Activated CD4-positive, alpha-beta memory T cell treated with anti-CD3 and anti-CD28 coated beads for 36 hours (primary cell): ENCODE measurements around the gene RMI1. TPM values are rescaled to one million over a fixed set of nuclear protein-coding genes. Genes with fewer than 3 reads are reported as not detected.
A peak's percentile ranks its signal among the peaks of the same experiment; 100 is the strongest.

Experiments used
- CTCF ChIA-PET: fragments of 350-600 bp; sonication (Branson Sonifier 250); formaldehyde crosslinking; loops from one replicate; lab custom pipeline; 2021; ENCODE audit warnings: antibody characterized with exemption, inconsistent platforms; lab: Charles Lee
- POLR2A ChIA-PET: fragments of 350-600 bp; sonication (Branson Sonifier 250); formaldehyde crosslinking; loops from one replicate; lab custom pipeline; 2021; ENCODE audit warnings: antibody characterized with exemption; lab: Charles Lee
- DNase-seq: peaks from one replicate; pipeline ENCODE4 v3.0.0-alpha.2; 2020
- H3K27ac Mint-ChIP-seq: one replicate; pipeline ENCODE4 v1.8.0; 2021; ENCODE audit warnings: mixed read lengths
- H3K27me3 Mint-ChIP-seq: one replicate; pipeline ENCODE4 v1.8.0; 2021; ENCODE audit warnings: mixed read lengths
- H3K36me3 Mint-ChIP-seq: one replicate; pipeline ENCODE4 v1.8.0; 2021; ENCODE audit warnings: mixed read lengths
- H3K4me1 Mint-ChIP-seq: one replicate; pipeline ENCODE4 v1.8.0; 2021; ENCODE audit warnings: low read depth, mixed read lengths
- H3K4me3 Mint-ChIP-seq: one replicate; pipeline ENCODE4 v1.8.0; 2021; ENCODE audit warnings: mild to moderate bottlenecking, mixed read lengths
- H3K9me3 Mint-ChIP-seq: one replicate; pipeline ENCODE4 v1.8.0; 2021; ENCODE audit warnings: mixed read lengths
- intact Hi-C: fragments of 100-400 bp; cut with micrococcal nuclease; formaldehyde crosslinking; loops from one replicate; pipeline ENCODE4 v1.15.1; 2023
- total RNA-seq, 2 experiments: library from RNA; stranded (reverse); gene quantifications; one replicate each; pipeline ENCODE4 v1.2.3, GENCODE V29; 2021

The RMI1 gene
- total RNA-seq, 2 experiments from 2014 or later: 20.3 to 22.6 TPM

DNA sequence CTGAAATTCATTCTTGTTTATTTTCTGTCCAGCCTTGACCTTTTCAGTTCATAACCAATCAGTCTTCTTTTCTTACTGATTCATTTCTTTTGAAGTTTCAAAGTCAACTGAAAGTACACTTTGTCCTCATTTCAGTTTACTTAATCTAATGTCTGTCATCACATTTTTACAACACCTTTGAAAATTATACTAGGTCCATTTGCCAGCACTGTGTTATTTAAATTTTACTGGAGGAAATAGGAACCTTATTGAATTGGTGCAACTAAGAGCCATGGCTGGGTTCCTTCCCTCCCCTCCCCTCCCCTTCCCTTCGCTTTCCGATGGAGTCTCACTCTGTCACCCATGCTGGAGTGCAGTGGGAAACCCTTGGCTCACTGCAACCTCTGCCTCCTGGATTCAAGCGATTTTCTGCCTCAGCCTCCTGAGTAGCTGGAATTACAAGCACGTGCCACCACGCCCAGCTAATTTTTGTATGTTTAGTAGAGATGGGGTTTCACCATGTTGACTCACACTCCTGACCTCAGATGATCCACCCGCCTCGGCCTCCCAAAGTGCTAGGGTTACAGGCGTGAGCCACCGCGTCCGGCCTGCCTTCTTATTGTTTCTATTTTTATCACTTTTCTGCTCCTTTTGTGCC lies 6.3 kb downstream of the RMI1 start:
- Mint-ChIP-seq H3K27me3 (no peaks in the 10 kb centered on the region), H3K4me3 (no peak overlapping the region), H3K36me3 (peaks cover 29% of the 10 kb centered on the region), H3K9me3 (no peaks in the 10 kb centered on the region), H3K27ac (no peak overlapping the region), H3K4me1 (peaks cover 27% of the 10 kb centered on the region)
- ChIA-PET POLR2A (no interaction called here), CTCF (no interaction called here)
- peak; percentile 40 for DNase-seq
- intact Hi-C loops: no loop called here

GRCh38 chr9:83987402-83987791 lies 6.8 kb downstream of the RMI1 start:
- no peak overlapping the region for H3K27ac Mint-ChIP-seq
- H3K4me3 Mint-ChIP-seq: no peak overlapping the region
- intact Hi-C loops: no loop called here
- H3K9me3 Mint-ChIP-seq: no peaks in the 10 kb centered on the region
- CTCF ChIA-PET: no interaction called here
- peaks cover 25% of the 10 kb centered on the region for H3K4me1 Mint-ChIP-seq
- peaks cover 29% of the 10 kb centered on the region for H3K36me3 Mint-ChIP-seq
- POLR2A ChIA-PET: no interaction called here
- no peak for DNase-seq
- H3K27me3 Mint-ChIP-seq: no peaks in the 10 kb centered on the region

GRCh38 chr9:83988411-83988810 lies 7.8 kb downstream of the RMI1 start:
- no peak overlapping the region for H3K27ac Mint-ChIP-seq
- POLR2A ChIA-PET: no interaction called here
- H3K9me3 Mint-ChIP-seq: no peaks in the 10 kb centered on the region
- no peaks in the 10 kb centered on the region for H3K27me3 Mint-ChIP-seq
- peaks cover 23% of the 10 kb centered on the region for H3K36me3 Mint-ChIP-seq
- peaks cover 15% of the 10 kb centered on the region for H3K4me1 Mint-ChIP-seq
- CTCF ChIA-PET: no interaction called here
- intact Hi-C loops: no loop called here
- DNase-seq: no peak
- no peak overlapping the region for H3K4me3 Mint-ChIP-seq

DNA sequence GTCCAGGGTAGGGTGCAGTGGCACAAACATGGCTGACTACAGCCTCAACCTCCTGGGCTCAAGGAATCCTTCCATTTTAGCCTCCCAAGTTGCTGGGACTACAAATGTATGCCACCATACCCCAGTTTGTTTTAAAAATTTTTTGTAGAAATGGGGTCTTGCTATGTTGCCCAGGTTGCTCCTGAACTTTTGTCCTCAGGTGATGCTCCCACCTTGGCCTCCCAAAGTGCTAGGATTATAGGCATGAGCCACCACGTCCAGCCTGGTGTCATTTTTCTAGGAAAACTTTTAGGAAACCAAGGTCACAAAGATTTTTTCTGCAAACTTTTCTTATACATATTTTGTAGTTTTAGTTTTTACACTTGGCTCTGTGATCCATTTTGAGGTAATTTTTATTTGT lies 10.8 kb downstream of the RMI1 start:
- no peak for DNase-seq
- Mint-ChIP-seq H3K36me3 (peaks cover 21% of the 10 kb centered on the region), H3K27ac (no peak overlapping the region), H3K4me1 (peaks cover 10% of the 10 kb centered on the region), H3K4me3 (no peak overlapping the region), H3K9me3 (no peaks in the 10 kb centered on the region), H3K27me3 (no peaks in the 10 kb centered on the region)
- intact Hi-C loops: no loop called here
- ChIA-PET POLR2A (no interaction called here), CTCF (no interaction called here)

DNA sequence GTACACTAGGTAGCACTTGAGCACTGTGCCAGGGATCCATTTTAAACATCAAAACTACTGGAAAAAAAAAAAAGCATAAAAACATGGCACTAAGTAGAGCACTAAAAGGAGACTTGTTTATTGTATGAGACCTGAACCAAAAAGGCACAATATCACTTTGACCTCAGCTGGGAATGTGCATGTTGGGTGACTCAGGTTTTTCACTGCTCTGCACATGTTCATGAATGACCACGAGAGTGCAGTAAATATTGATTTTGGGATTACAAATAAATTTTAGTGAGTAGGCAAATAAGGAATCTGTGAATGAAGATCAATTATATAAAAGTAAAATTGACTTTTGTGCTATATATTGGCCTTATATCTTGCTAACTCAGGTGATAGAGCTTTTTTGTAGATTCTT lies 11.8 kb downstream of the RMI1 start:
- Mint-ChIP-seq H3K27ac (no peak overlapping the region), H3K9me3 (no peaks in the 10 kb centered on the region), H3K4me3 (no peak overlapping the region), H3K36me3 (peaks cover 18% of the 10 kb centered on the region), H3K4me1 (no peaks in the 10 kb centered on the region), H3K27me3 (no peaks in the 10 kb centered on the region)
- intact Hi-C loops: no loop called here
- no peak for DNase-seq
- CTCF ChIA-PET: interaction anchor here (0.6 kb wide), 1 partner anchor 263 kb away, joined by 3 read pairs; no protein-coding TSS in a partner anchor
- POLR2A ChIA-PET: interaction anchor here (1.2 kb wide), 1 partner anchor 12 kb away, joined by 5 read pairs; the partner anchor contains the start of genes HNRNPK and RMI1

DNA sequence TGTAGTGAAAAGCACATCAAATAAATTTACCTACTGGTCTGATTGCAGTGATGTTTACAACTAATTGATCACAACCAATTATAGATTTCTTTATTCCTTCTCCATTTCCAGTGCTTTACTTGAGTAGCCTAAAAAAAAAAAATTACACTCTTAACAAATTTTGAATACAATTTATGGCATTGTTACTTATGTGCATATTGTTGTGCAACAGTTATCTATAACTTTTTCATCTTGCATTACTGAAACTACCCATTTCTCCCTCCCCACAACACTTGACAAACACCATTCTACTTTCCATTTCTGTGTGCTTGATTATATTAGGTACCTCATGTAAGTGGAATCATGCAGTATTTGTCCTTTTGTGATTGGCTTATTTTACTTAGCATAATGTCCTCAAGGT lies 12.3 kb downstream of the RMI1 start:
- no peaks in the 10 kb centered on the region for H3K9me3 Mint-ChIP-seq
- H3K27ac Mint-ChIP-seq: no peak overlapping the region
- no peaks in the 10 kb centered on the region for H3K27me3 Mint-ChIP-seq
- H3K36me3 Mint-ChIP-seq: peaks cover 17% of the 10 kb centered on the region
- CTCF ChIA-PET: no interaction called here
- no peaks in the 10 kb centered on the region for H3K4me1 Mint-ChIP-seq
- intact Hi-C loops: no loop called here
- no peak overlapping the region for H3K4me3 Mint-ChIP-seq
- POLR2A ChIA-PET: interaction anchor here (1.2 kb wide), 1 partner anchor 12 kb away, joined by 5 read pairs; the partner anchor contains the start of genes HNRNPK and RMI1
- no peak for DNase-seq

- intact Hi-C loops: no loop called here
- Mint-ChIP-seq H3K9me3 (no peaks in the 10 kb centered on the region), H3K27me3 (no peaks in the 10 kb centered on the region), H3K4me1 (no peaks in the 10 kb centered on the region), H3K27ac (no peak overlapping the region), H3K4me3 (no peak overlapping the region), H3K36me3 (peaks cover 8% of the 10 kb centered on the region)
- no peak for DNase-seq
- ChIA-PET POLR2A (interaction anchor here (1.3 kb wide), 1 partner anchor 16 kb away, joined by 3 read pairs; the partner anchor contains the start of genes HNRNPK and RMI1), CTCF (no interaction called here)
These were observed 15.5 kb downstream of the RMI1 start for GRCh38 chr9:83996126-83996525.

DNA sequence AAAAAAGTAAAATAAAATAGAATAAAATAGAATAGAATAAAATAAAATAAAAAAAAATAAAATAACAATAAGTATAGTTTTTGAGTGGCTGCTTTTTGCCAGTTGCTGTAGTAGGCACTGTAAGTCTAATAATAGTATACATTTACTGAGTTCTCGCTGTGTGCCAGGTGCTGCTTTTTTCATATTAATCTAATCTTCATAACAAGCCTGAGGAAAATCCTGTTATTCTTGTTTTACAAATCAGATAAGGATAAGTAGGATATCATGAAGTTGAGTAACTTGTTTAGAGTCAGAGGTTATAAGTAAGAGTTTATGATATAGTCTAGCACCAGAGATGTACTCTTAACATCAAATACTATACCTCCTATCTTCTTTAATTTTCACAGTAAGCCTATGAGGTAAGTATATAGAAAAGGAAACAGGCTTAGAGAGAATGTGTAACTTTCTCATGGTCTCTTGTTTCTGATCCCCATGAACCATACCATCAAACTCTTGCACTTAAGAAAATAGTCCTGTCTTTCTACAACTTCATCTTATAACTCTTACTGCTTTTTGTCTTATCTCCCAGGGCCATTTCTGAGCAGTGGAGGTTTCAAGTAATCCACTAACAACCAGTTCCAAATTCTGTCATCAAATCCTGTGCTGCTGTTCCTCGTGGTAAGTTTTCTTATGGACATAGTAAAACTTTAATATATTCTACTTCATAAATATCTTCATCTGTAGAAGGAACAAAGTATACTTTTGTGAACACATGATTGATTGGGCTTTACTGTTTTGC lies 18.7 kb downstream of the RMI1 start:
- intact Hi-C loops: no loop called here
- ChIA-PET POLR2A (no interaction called here), CTCF (no interaction called here)
- H3K27me3 Mint-ChIP-seq: no peaks in the 10 kb centered on the region
- peaks cover 20% of the 10 kb centered on the region for H3K36me3 Mint-ChIP-seq
- peaks cover 12% of the 10 kb centered on the region for H3K4me1 Mint-ChIP-seq
- H3K4me3 Mint-ChIP-seq: no peak overlapping the region
- no peak overlapping the region for H3K27ac Mint-ChIP-seq
- DNase-seq: no peak
- no peaks in the 10 kb centered on the region for H3K9me3 Mint-ChIP-seq

DNA sequence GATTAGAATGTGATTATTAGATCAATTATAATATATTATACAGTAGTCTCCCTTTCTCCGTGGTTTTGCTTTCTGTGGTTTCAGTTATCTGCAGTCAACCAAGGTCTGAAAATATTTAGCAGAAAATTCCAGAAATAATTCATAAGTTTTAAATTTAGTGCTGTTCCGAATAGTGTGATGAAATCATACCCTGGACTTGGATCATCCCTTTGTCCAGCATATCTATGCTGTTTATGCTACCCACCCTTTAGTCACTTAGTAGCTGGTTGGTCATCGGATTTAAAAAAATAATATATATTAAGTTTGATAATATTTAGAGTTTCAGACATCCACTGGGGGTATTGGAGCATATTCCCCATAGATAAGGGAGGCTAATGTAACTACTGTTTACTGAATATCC lies 19.6 kb downstream of the RMI1 start:
- H3K9me3 Mint-ChIP-seq: no peaks in the 10 kb centered on the region
- DNase-seq: no peak
- H3K4me3 Mint-ChIP-seq: no peak overlapping the region
- no peaks in the 10 kb centered on the region for H3K27me3 Mint-ChIP-seq
- peaks cover 20% of the 10 kb centered on the region for H3K36me3 Mint-ChIP-seq
- intact Hi-C loops: no loop called here
- ChIA-PET CTCF (no interaction called here), POLR2A (no interaction called here)
- H3K27ac Mint-ChIP-seq: no peak overlapping the region
- peaks cover 12% of the 10 kb centered on the region for H3K4me1 Mint-ChIP-seq

- POLR2A ChIA-PET: no interaction called here
- no peaks in the 10 kb centered on the region for H3K9me3 Mint-ChIP-seq
- intact Hi-C loops: no loop called here
- no peak overlapping the region for H3K4me3 Mint-ChIP-seq
- H3K4me1 Mint-ChIP-seq: peaks cover 12% of the 10 kb centered on the region
- H3K27me3 Mint-ChIP-seq: no peaks in the 10 kb centered on the region
- H3K27ac Mint-ChIP-seq: no peak overlapping the region
- no peak for DNase-seq
- H3K36me3 Mint-ChIP-seq: peaks cover 21% of the 10 kb centered on the region
- CTCF ChIA-PET: no interaction called here
These were observed 21.0 kb downstream of the RMI1 start for GRCh38 chr9:84001621-84002020.

GRCh38 chr9:84002344-84002743 lies 21.7 kb downstream of the RMI1 start:
- Mint-ChIP-seq H3K27ac (no peak overlapping the region), H3K9me3 (peaks cover 1% of the 10 kb centered on the region), H3K36me3 (peaks cover 21% of the 10 kb centered on the region), H3K4me3 (no peak overlapping the region), H3K27me3 (no peaks in the 10 kb centered on the region), H3K4me1 (peaks cover 12% of the 10 kb centered on the region)
- no peak for DNase-seq
- ChIA-PET CTCF (no interaction called here), POLR2A (interaction anchor here (0.7 to 1.1 kb wide), 2 partner anchors 22 to 95 kb away, joined by 3 to 10 read pairs; partner anchors contain the start of genes HNRNPK and RMI1)
- intact Hi-C loops: no loop called here

- POLR2A ChIA-PET: interaction anchor here (1.1 kb wide), 1 partner anchor 23 kb away, joined by 10 read pairs; the partner anchor contains the start of genes HNRNPK and RMI1
- CTCF ChIA-PET: no interaction called here
- intact Hi-C loops: no loop called here
These were observed 22.6 kb downstream of the RMI1 start for GRCh38 chr9:84003246-84003645.

More at GRCh38 chr9:84003246-84003645, 22.6 kb downstream of the RMI1 start:
- Mint-ChIP-seq H3K27me3 (no peaks in the 10 kb centered on the region), H3K9me3 (peaks cover 2% of the 10 kb centered on the region), H3K4me3 (no peak overlapping the region), H3K36me3 (peaks cover 21% of the 10 kb centered on the region), H3K27ac (no peak overlapping the region), H3K4me1 (peaks cover 12% of the 10 kb centered on the region)
- no peak for DNase-seq
